Keratinocyte (primary cell): ENCODE measurements around the gene CBLB. TPM values are rescaled to one million over a fixed set of nuclear protein-coding genes. Genes with fewer than 3 reads are reported as not detected.

Source experiments
- DNase-seq: peaks from one replicate; pipeline ENCODE4 v3.0.0-alpha.2; 2011; ENCODE audit warnings: low read depth, missing footprints, low spot score
- FAIRE-seq: peaks from 2 replicates; lab custom pipeline; 2011; peaks lifted over from hg19 to GRCh38; lab: Jason Lieb, UNC
- H2AFZ ChIP-seq: 2 replicates; pipeline ENCODE4 v1.6.0; 2012; ENCODE audit warnings: low read length, control low read depth, inconsistent platforms; ENCODE audit not compliant: control insufficient read depth
- H3K27ac ChIP-seq: 2 replicates; pipeline ENCODE4 v1.5.1; 2011; ENCODE audit warnings: low read length; ENCODE audit not compliant: control insufficient read depth, insufficient read depth
- H3K27me3 ChIP-seq: 3 replicates; pipeline ENCODE4 v1.6.0; 2011; ENCODE audit warnings: low read length; ENCODE audit not compliant: control insufficient read depth, insufficient read depth; ENCODE audit errors: extremely low read depth
- H3K36me3 ChIP-seq, 2 experiments: 2 replicates in 1 of 2; 3 replicates in 1 of 2; pipeline ENCODE4 v1.5.1; 2011; ENCODE audit warnings: low read length in 2 of 2, mild to moderate bottlenecking in 1 of 2; ENCODE audit not compliant: control insufficient read depth in 2 of 2, insufficient read depth in 2 of 2; ENCODE audit errors: extremely low read depth in 1 of 2
- H3K4me1 ChIP-seq: 3 replicates; pipeline ENCODE4 v1.5.1; 2011; ENCODE audit warnings: low read length; ENCODE audit not compliant: control insufficient read depth, insufficient read depth; ENCODE audit errors: extremely low read depth
- H3K4me2 ChIP-seq: 3 replicates; pipeline ENCODE4 v1.6.0; 2011; ENCODE audit warnings: low read depth, low read length; ENCODE audit not compliant: control insufficient read depth, insufficient read depth; ENCODE audit errors: extremely low read depth
- H3K4me3 ChIP-seq, 3 experiments: fragments of 200-600 bp in 1 of 3; sonication (generic) in 1 of 3; 2 replicates in 2 of 3; 3 replicates in 1 of 3; pipeline ENCODE4 v1.5.1; 2011 to 2016; ENCODE audit warnings: low read length in 3 of 3, mild to moderate bottlenecking in 3 of 3, control low read depth in 2 of 3, inconsistent platforms in 1 of 3, low read depth in 1 of 3, mixed read lengths in 1 of 3, mixed run types in 1 of 3, moderate library complexity in 1 of 3; ENCODE audit not compliant: control insufficient read depth in 2 of 3, insufficient read depth in 2 of 3; ENCODE audit errors: extremely low read depth in 1 of 3
- H3K79me2 ChIP-seq: 2 replicates; pipeline ENCODE4 v1.6.0; 2012; ENCODE audit warnings: low read length; ENCODE audit not compliant: control insufficient read depth, insufficient read depth
- H3K9ac ChIP-seq: 3 replicates; pipeline ENCODE4 v1.6.0; 2011; ENCODE audit warnings: low read length; ENCODE audit not compliant: control insufficient read depth, insufficient read depth; ENCODE audit errors: extremely low read depth
- H3K9me1 ChIP-seq: 3 replicates; pipeline ENCODE4 v1.6.0; 2011; ENCODE audit warnings: low read length; ENCODE audit not compliant: control insufficient read depth, insufficient read depth; ENCODE audit errors: extremely low read depth
- H3K9me3 ChIP-seq: 2 replicates; pipeline ENCODE4 v1.5.1; 2012; ENCODE audit warnings: low read depth, low read length; ENCODE audit not compliant: control insufficient read depth
- H4K20me1 ChIP-seq: 3 replicates; pipeline ENCODE4 v1.6.0; 2011; ENCODE audit warnings: low read length; ENCODE audit not compliant: control insufficient read depth, insufficient read depth; ENCODE audit errors: extremely low read depth
- EZH2 ChIP-seq: IDR thresholded peaks from one replicate; pipeline ENCODE4 v1.6.1; 2012; ENCODE audit warnings: inconsistent platforms, mild to moderate bottlenecking, low read length, moderate library complexity
- dilution Hi-C: fragments of 300-500 bp; cut with MboI; formaldehyde crosslinking; loops from one replicate; pipeline ENCODE4 v1.7.0; 2020; ENCODE audit warnings: low sequenced_read_pairs; ENCODE audit not compliant: extremely low pct_ligation_motif_present
- polyA plus RNA-seq, 5 experiments: library from polyadenylated mRNA; depleted of rRNA in 3 of 5; stranded (reverse) in 3 of 5; stranded (forward) in 1 of 5; unstranded in 1 of 5; fragments of >200 nt; gene quantifications; 1 replicate in 1 of 5; 2 replicates in 3 of 5; 3 replicates in 1 of 5; pipeline versions ENCODE4 v1.2.1 to v1.2.3, GENCODE V29; 2011 to 2012; ENCODE audit warnings: missing spikeins in 2 of 5, low read depth in 1 of 5, low replicate concordance in 1 of 5
- TF ChIP-seq, protein P1 (sequence below), 3 experiments: IDR thresholded peaks in 1 of 3; conservative IDR thresholded peaks in 1 of 3; optimal IDR thresholded peaks in 1 of 3; 2 replicates in 2 of 3; 3 replicates in 1 of 3; pipeline versions ENCODE3 to v1.5.1; 2011; ENCODE audit warnings: low read length in 3 of 3, mild to moderate bottlenecking in 3 of 3, moderate library complexity in 2 of 3, control low read depth in 1 of 3, inconsistent platforms in 1 of 3; ENCODE audit not compliant: insufficient read depth in 2 of 3; ENCODE audit errors: extremely low read depth in 1 of 3

The CBLB gene
- polyA plus RNA-seq, 1 donor (not counting 4 experiments of a cell fraction or from before 2014, with no cell fraction given), result 13.6 TPM

GRCh38 chr3:105783631-105784030 lies 85.2 kb downstream of the CBLB start:
- H4K20me1 ChIP-seq, result no peaks in the 10 kb centered on the region
- DNase-seq, result no peak
- no peak for TF ChIP-seq EZH2
- TF ChIP-seq, protein P1, sequence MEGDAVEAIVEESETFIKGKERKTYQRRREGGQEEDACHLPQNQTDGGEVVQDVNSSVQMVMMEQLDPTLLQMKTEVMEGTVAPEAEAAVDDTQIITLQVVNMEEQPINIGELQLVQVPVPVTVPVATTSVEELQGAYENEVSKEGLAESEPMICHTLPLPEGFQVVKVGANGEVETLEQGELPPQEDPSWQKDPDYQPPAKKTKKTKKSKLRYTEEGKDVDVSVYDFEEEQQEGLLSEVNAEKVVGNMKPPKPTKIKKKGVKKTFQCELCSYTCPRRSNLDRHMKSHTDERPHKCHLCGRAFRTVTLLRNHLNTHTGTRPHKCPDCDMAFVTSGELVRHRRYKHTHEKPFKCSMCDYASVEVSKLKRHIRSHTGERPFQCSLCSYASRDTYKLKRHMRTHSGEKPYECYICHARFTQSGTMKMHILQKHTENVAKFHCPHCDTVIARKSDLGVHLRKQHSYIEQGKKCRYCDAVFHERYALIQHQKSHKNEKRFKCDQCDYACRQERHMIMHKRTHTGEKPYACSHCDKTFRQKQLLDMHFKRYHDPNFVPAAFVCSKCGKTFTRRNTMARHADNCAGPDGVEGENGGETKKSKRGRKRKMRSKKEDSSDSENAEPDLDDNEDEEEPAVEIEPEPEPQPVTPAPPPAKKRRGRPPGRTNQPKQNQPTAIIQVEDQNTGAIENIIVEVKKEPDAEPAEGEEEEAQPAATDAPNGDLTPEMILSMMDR (optimal IDR thresholded peaks at IDR 0.05 in 1 of 3, IDR thresholded peaks at IDR 0.05 in 1 of 3, conservative IDR thresholded peaks at IDR 0.05 in 1 of 3; ENCODE audit: extremely low read depth in 1 of 3, insufficient read depth in 2 of 3, low read length in 3 of 3), result no peak
- no peak overlapping the region for H3K4me3 ChIP-seq
- H3K4me1 ChIP-seq, result no peaks in the 10 kb centered on the region
- no peak overlapping the region for H3K9ac ChIP-seq
- dilution Hi-C loops, result no loop called here
- no peak overlapping the region for H2AFZ ChIP-seq
- no peaks in the 10 kb centered on the region for H3K27me3 ChIP-seq
- FAIRE-seq, result no peak
- H3K9me1 ChIP-seq, result no peaks in the 10 kb centered on the region
- H3K4me2 ChIP-seq, result no peak overlapping the region
- no peak overlapping the region for H3K27ac ChIP-seq
- H3K79me2 ChIP-seq, result no peaks in the 10 kb centered on the region
- H3K9me3 ChIP-seq, result no peaks in the 10 kb centered on the region
- H3K36me3 ChIP-seq, result no peaks in the 10 kb centered on the region

DNA sequence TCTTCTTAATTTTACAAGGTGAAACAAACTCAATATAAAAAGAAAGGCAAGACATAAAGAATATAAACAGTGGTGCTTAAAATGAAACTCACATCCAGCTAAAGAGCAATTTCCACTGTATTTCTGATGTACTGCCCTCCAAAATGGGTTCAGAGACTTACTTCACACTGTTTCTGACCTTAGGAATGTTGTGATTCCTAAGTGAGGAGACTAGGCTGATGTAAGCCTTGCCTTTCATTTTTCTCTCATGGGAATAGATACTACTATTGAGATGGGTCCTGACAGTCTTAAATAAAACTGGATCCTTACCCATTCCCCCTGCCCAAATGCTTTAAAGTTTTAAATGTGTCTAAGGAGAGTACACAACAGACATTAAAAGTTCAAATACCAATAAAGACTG lies 86.9 kb downstream of the CBLB start:
- Histone ChIP-seq H3K79me2 (no peaks in the 10 kb centered on the region), H2AFZ (no peak overlapping the region), H3K9me1 (no peaks in the 10 kb centered on the region), H3K36me3 (no peaks in the 10 kb centered on the region), H3K4me1 (no peaks in the 10 kb centered on the region), H3K27me3 (no peaks in the 10 kb centered on the region), H4K20me1 (no peaks in the 10 kb centered on the region), H3K9ac (no peak overlapping the region), H3K4me3 (no peak overlapping the region), H3K9me3 (no peaks in the 10 kb centered on the region), H3K27ac (no peak overlapping the region), H3K4me2 (no peak overlapping the region)
- dilution Hi-C loops, result no loop called here
- FAIRE-seq (no peak), DNase-seq (no peak)
- TF ChIP-seq, protein P1 (optimal IDR thresholded peaks at IDR 0.05 in 1 of 3, IDR thresholded peaks at IDR 0.05 in 1 of 3, conservative IDR thresholded peaks at IDR 0.05 in 1 of 3; ENCODE audit: extremely low read depth in 1 of 3, insufficient read depth in 2 of 3, low read length in 3 of 3), result no peak
- TF ChIP-seq EZH2, result no peak
